Measurements from ENCODE around the gene TRPV4. TPM values are rescaled to one million over a fixed set of nuclear protein-coding genes. Genes with fewer than 3 reads are reported as not detected.

Gene TRPV4
- total RNA-seq, 8 experiments from 2014 or later = 0.05 to 4.2 (median 0.85) TPM; not detected in 1

DNA sequence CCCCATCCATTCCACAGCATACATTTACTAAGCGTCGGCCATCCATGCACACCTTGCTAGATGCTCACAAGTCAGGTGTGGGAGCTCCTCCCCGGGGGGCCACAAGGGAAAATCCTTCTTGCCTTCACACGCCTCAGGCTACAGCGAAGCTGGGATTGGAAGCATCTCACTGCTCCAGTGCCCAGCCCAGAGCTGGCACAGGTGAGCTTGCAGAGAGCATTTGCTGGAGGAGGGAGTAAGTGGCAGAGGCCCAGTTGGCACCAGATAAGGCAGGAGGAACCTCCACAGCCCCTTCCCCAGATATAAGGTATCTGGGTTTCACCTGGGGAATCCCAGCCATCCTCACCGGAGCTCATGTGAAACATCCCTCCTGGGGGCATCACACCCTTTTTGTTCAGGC lies 1.8 kb downstream of the TRPV4 start:
- in situ Hi-C loops (cut with MboI; ENCODE audit: low pct_unique_long_range_greater_than_20kb in 2 of 9, low sequenced_read_pairs in 9 of 9, unreplicated experiment in 9 of 9) = no loop called here
- H3K4me3 ChIP-seq = no peak overlapping the region
- H3K27ac ChIP-seq = no peak overlapping the region
- WGBS, 10 experiments = 60 to 100% (median 90%) methylated on average over 1 to 3 of the region's 6 CpGs; no CpG with 5 or more reads in 4 of the 10 experiments
- ATAC-seq (replicated peaks in 6 of 8) = no peak
- H3K4me1 ChIP-seq (replicated peaks in 1 of 2) = no peaks in the 10 kb centered on the region

DNA sequence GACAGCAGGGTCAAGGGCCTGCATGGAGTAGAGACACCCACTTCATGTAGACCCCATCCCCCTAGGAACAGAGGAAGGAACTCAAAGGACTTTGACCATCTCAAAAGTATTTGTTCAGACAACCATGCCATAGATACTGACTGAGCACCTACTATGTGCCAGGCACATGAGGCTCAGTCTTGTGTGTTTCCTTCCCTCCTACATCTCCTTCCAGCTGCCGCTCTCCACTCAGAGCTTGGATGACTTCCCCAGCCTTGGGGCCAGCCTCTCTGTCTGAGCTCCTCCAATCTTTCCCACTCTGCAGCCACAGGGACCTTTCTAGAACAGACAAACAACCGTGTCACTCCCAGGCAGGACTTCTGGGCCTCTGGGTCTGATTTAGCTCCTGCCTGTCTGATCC lies 2.5 kb downstream of the TRPV4 start:
- Histone ChIP-seq H3K4me1 (replicated peaks in 1 of 2) (no peaks in the 10 kb centered on the region), H3K27ac (no peak overlapping the region), H3K4me3 (no peak overlapping the region)
- no peak for ATAC-seq (replicated peaks in 6 of 8)
- 0 to 100% (median 70%) methylated on average over 1 of the region's 2 CpGs; no CpG with 5 or more reads in 4 of the 10 experiments for WGBS, 10 experiments
- in situ Hi-C loops (cut with MboI; ENCODE audit: low pct_unique_long_range_greater_than_20kb in 2 of 9, low sequenced_read_pairs in 9 of 9, unreplicated experiment in 9 of 9) = no loop called here

DNA sequence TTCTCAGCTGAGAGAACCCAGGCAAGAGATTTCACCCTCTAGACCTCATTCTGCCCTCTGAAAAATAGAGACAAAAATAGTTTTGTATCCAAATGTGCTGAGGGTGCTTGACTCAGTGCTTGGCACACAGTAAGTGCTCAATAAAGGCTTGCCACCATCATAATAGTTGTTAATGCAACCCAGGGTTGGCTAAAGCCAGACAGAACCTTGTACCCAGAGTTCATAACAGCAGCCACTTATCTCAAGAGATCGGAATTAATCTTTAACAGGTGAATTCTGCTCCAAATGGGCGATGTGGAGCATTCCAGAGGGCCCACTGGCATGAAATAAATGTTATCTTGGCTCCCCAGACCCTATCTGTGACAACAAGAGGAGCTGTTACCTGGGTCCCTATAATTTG lies 2.9 kb downstream of the TRPV4 start:
- no peak overlapping the region for H3K4me3 ChIP-seq
- in situ Hi-C loops (cut with MboI; ENCODE audit: low pct_unique_long_range_greater_than_20kb in 2 of 9, low sequenced_read_pairs in 9 of 9, unreplicated experiment in 9 of 9) = no loop called here
- no peaks in the 10 kb centered on the region for H3K4me1 ChIP-seq (replicated peaks in 1 of 2)
- 88 to 100% (median 100%) methylated on average over 1 to 2 of the region's 2 CpGs; no CpG with 5 or more reads in 4 of the 10 experiments for WGBS, 10 experiments
- no peak overlapping the region for H3K27ac ChIP-seq
- no peak for ATAC-seq (replicated peaks in 6 of 8)

DNA sequence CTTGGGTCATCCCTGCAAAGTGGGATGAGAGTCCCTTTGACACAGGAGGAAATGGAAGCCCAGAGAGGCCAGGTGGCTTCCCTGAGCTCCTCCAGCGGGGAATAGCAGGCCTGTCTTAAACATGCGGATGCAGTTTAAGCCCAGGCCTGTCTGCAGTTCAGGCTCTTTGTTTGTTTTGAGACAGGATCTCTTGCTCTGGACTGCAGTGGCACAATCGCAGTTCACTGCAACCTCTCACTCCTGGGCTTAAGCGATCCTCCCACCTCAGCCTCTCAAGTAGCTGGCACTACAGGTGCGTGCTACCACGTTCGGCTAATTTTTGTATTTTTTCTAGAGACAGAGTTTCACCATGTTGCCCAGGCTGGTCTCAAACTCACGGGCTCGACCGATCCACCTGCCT lies 3.5 kb downstream of the TRPV4 start:
- no peak for ATAC-seq (replicated peaks in 6 of 8)
- no peak overlapping the region for H3K27ac ChIP-seq
- H3K4me3 ChIP-seq = no peak overlapping the region
- no peaks in the 10 kb centered on the region for H3K4me1 ChIP-seq (replicated peaks in 1 of 2)
- 78 to 96% (median 83%) methylated on average over 1 to 6 of the region's 10 CpGs; no CpG with 5 or more reads in 5 of the 10 experiments for WGBS, 10 experiments
- in situ Hi-C loops (cut with MboI; ENCODE audit: low pct_unique_long_range_greater_than_20kb in 2 of 9, low sequenced_read_pairs in 9 of 9, unreplicated experiment in 9 of 9) = no loop called here

DNA sequence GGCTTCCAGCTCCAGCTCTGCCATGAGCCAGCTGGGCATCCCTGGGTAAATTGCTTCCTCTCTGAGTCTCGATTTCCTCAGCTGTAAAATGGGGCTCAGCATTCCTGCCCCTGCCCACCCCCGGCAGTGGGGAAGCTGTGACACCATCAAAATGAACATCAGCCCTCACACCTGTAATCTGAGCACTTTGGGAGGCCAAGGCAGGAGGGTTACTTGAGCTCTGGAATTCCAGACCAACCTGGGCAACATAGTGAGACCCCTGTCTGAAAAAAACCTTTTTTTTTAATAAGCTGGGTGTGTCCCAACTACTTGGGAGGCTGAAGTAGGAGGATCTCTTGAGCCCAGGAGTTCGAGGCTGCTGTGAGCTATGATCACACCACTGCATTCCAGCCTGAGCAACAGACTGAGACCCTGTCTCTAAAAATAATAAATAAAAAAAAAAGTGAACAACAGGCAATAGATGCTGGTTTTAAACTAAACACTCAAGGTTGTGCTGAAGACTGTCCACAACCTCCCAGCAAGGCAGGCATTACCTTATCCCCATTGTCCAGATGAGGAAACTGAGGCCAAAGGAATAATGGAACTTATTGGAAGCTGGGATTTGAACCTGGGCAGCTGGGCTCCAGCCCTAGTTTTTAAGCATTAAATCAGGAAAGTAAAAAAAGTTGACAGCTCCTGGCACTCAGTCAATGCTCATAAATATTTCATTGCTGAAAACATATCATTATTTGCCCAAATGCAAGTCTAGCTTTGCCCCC lies 4.3 kb downstream of the TRPV4 start:
- H3K27ac ChIP-seq = no peak overlapping the region
- WGBS, 10 experiments = 35 to 80% (median 67%) methylated on average over 1 to 2 of the region's 3 CpGs; no CpG with 5 or more reads in 3 of the 10 experiments
- in situ Hi-C loops (cut with MboI; ENCODE audit: low pct_unique_long_range_greater_than_20kb in 2 of 9, low sequenced_read_pairs in 9 of 9, unreplicated experiment in 9 of 9) = no loop called here
- H3K4me1 ChIP-seq (replicated peaks in 1 of 2) = no peaks in the 10 kb centered on the region
- no peak overlapping the region for H3K4me3 ChIP-seq
- no peak for ATAC-seq (replicated peaks in 6 of 8)

DNA sequence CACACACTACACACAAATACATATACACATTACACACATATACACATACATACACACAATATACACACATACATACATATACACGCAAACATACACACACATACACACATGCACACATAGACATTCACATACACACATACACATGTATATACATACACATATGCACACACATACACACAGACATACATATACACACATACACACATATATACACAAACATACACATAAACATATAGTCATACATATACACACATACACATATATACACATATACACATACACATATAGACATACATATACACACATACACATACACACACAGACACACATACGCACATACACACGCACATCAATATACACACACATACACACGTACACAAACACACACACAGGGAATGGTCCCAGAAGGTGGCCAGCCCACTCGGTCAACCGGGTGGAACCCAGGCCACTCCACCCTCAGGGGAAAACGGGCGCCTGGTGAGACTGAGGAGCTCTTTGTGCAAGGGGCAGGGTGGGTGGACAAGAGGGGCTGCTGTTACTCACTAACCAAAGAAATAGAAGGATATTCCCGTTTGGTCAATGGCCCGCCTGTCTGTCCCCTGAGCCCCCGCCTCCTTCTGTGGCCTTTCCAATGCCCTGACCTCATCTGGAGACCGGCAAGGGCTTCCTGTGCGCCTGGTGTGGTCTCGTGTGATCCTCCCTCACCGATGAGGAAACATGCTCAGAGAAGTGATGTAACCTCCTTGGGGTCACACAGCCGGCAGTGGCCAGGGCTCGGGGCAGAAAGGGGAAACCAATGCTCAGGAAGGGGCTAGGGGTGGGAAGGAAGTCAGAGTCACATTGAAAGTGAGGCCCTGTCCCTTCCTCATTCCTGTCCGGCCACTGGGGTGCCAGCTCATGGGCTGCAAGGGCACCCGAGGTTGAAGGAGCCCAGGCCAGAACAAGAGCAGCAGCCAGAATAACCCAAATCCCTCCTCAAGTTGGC lies 5.3 kb downstream of the TRPV4 start:
- Histone ChIP-seq H3K4me1 (replicated peaks in 1 of 2) (no peaks in the 10 kb centered on the region), H3K4me3 (no peak overlapping the region), H3K27ac (no peak overlapping the region)
- in situ Hi-C loops (cut with MboI; ENCODE audit: low pct_unique_long_range_greater_than_20kb in 2 of 9, low sequenced_read_pairs in 9 of 9, unreplicated experiment in 9 of 9) = no loop called here
- 0 to 100% (median 81%) methylated on average over 1 to 9 of the region's 19 CpGs; no CpG with 5 or more reads in 2 of the 10 experiments for WGBS, 10 experiments
- no peak for ATAC-seq (replicated peaks in 6 of 8)

DNA sequence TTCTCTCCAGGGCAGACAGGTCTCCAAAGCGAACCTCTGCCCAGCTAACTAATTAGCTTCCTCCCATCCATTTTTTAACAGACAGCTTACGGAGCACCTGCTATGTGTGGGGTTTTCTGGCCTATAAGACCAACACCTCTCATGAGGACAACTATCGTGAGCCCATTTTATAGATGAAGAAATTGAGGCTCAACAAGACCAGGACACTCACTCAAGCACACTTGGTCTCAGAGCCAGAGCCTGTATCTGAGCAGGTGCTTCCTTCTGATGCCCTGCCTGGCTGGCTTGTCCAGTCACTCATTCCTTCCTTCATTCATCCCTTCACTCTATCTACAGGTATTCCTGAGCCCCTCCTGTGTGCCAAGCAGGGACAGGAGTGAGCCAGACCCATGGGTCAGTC lies 6.1 kb downstream of the TRPV4 start:
- no peak for ATAC-seq (replicated peaks in 6 of 8)
- WGBS, 10 experiments = 83 to 100% (median 100%) methylated on average over 1 to 3 of the region's 3 CpGs; no CpG with 5 or more reads in 4 of the 10 experiments
- Histone ChIP-seq H3K4me1 (replicated peaks in 1 of 2) (no peaks in the 10 kb centered on the region), H3K4me3 (no peak overlapping the region), H3K27ac (no peak overlapping the region)
- in situ Hi-C loops (cut with MboI; ENCODE audit: low pct_unique_long_range_greater_than_20kb in 2 of 9, low sequenced_read_pairs in 9 of 9, unreplicated experiment in 9 of 9) = no loop called here

DNA sequence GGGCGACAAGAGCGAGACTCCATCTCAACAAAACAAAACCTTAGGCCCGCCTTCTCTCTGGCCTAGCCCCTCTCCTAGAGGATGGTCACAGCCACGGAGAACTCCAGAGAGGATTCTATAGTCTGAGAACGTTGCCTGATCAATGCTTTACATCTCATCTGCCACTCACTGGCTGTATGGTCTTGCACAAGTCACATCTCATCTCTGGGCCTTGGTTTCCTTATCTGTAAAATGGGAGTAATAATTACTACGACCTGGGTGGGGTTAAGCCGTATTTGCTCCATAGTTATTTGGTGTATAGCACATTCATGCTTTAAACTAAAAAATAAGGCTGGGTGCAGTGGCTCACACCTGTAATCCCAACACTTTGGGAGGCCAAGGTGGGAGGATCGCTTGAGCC lies 8.5 kb downstream of the TRPV4 start:
- WGBS, 10 experiments = 73 to 100% (median 90%) methylated on average over 1 to 7 of the region's 8 CpGs; no CpG with 5 or more reads in 1 of the 10 experiments
- in situ Hi-C loops (cut with MboI; ENCODE audit: low pct_unique_long_range_greater_than_20kb in 2 of 9, low sequenced_read_pairs in 9 of 9, unreplicated experiment in 9 of 9) = no loop called here
- no peaks in the 10 kb centered on the region for H3K4me1 ChIP-seq (replicated peaks in 1 of 2)
- no peak overlapping the region for H3K27ac ChIP-seq
- H3K4me3 ChIP-seq = no peak overlapping the region
- no peak for ATAC-seq (replicated peaks in 6 of 8)

DNA sequence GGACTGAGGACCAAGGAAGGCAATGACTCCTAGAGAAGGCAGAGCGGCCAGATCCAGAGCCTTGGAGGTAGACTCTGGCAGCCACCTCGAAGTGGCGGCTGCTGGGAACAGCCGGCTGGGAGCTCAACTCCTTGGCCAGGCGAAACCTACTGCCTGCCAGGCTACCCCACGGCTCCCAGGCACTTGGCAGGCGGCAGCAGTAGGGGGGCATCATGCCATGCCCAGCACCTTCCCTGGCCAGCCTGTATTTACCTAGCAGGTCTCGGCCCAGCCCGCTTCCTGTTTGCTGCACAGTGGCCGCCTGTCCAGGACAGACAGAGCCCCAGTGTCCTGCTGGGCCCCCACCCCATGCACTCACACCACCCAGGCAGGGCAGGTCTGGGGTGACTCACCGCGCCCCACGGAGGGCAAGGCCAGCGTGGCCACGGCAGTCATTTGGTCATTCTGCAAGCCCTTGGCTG lies 10.2 kb downstream of the TRPV4 start:
- Histone ChIP-seq H3K27ac (no peak overlapping the region), H3K4me1 (replicated peaks in 1 of 2) (no peaks in the 10 kb centered on the region), H3K4me3 (no peak overlapping the region)
- in situ Hi-C loops (cut with MboI; ENCODE audit: low pct_unique_long_range_greater_than_20kb in 2 of 9, low sequenced_read_pairs in 9 of 9, unreplicated experiment in 9 of 9) = no loop called here
- ATAC-seq (replicated peaks in 6 of 8) = peak in 4 of 8 experiments; percentile 4 to 59 (median 24)
- 60 to 100% (median 100%) methylated on average over 1 to 6 of the region's 15 CpGs; no CpG with 5 or more reads in 5 of the 10 experiments for WGBS, 10 experiments

DNA sequence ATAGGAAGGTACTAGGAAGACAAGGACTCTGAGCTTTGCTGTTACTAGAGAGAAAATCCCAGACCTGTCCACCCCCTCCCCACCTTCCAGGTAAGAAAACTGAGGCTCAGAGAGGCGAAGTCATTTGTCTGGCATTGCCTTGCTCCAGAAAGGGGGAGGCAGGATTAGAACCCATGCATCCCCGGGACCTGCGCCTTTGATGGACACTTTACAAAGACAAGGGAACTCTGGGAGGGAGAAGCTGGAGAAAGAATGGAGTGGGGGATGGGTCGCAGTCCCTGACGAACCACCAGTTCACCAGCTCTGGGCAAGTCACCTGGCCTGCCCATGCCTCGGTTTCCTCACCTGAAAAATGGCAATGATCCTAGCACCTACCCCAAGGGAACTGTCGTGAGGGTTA lies 10.8 kb downstream of the TRPV4 start:
- no peak overlapping the region for H3K4me3 ChIP-seq
- no peak for ATAC-seq (replicated peaks in 6 of 8)
- no peaks in the 10 kb centered on the region for H3K4me1 ChIP-seq (replicated peaks in 1 of 2)
- H3K27ac ChIP-seq = no peak overlapping the region
- WGBS, 10 experiments = 14 to 100% (median 68%) methylated on average over 1 to 6 of the region's 7 CpGs; no CpG with 5 or more reads in 4 of the 10 experiments
- in situ Hi-C loops (cut with MboI; ENCODE audit: low pct_unique_long_range_greater_than_20kb in 2 of 9, low sequenced_read_pairs in 9 of 9, unreplicated experiment in 9 of 9) = no loop called here

DNA sequence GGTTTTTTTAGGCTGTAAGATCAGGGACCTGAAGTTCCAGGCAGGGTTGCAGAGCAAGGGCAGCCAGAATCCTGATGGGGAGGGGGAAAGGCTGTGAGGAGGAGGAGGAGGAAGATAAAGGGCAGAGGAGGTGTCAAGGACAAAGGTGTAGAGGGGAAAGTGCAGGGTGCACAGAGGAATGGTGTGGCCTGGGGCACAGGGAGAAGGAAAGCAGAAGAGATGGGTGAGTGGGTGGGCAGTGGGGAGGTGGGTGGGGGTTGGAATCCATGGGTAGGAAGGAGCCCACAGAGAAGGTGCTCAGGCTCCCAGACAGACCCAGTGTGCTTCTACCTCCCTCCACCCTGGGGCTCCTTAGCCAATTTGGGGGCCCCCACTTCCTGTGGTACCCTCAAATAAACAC lies 11.2 kb downstream of the TRPV4 start:
- no peak for ATAC-seq (replicated peaks in 6 of 8)
- in situ Hi-C loops (cut with MboI; ENCODE audit: low pct_unique_long_range_greater_than_20kb in 2 of 9, low sequenced_read_pairs in 9 of 9, unreplicated experiment in 9 of 9) = no loop called here
- Histone ChIP-seq H3K4me3 (no peak overlapping the region), H3K4me1 (replicated peaks in 1 of 2) (no peaks in the 10 kb centered on the region), H3K27ac (no peak overlapping the region)

DNA sequence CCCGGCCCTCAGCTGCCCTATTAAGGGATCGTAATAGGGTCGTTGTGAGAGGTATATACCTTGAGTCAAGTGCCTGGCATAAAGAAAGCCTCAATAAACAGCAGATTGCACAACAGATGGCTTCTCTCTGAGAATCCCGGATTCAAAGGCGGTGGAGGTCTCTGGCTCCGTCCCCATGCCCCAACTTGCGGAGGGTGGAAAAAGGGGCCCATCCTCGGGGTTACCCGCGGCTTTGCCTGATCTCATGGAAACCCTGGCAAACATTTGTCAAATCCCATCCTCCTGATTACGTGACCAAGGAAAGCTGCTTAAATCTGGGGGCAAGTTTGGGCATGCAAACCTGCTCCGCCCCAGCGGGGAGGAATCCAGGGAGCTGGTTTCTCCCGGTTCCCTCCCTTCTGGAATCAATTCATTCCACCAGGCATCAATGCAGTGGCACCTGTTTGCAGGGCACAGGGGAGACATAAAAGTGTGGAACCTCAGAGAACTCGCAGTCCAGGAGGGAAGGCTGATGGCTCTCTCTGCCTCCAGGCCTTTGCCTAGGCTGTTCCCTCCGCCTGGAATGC lies 12.3 kb downstream of the TRPV4 start:
- Histone ChIP-seq H3K4me1 (replicated peaks in 1 of 2) (no peaks in the 10 kb centered on the region), H3K4me3 (no peak overlapping the region), H3K27ac (no peak overlapping the region)
- WGBS, 10 experiments = 33 to 100% (median 87%) methylated on average over 1 to 12 of the region's 16 CpGs; no CpG with 5 or more reads in 1 of the 10 experiments
- in situ Hi-C loops (cut with MboI; ENCODE audit: low pct_unique_long_range_greater_than_20kb in 2 of 9, low sequenced_read_pairs in 9 of 9, unreplicated experiment in 9 of 9) = no loop called here
- no peak for ATAC-seq (replicated peaks in 6 of 8)
